ENCODE measurements around the gene HTR4.
"Not testable (repeated sequence)": the region's sequence is repeated elsewhere in the genome, so short reads cannot be mapped to it uniquely, and the experiment has no call there.

The HTR4 gene, protein sequence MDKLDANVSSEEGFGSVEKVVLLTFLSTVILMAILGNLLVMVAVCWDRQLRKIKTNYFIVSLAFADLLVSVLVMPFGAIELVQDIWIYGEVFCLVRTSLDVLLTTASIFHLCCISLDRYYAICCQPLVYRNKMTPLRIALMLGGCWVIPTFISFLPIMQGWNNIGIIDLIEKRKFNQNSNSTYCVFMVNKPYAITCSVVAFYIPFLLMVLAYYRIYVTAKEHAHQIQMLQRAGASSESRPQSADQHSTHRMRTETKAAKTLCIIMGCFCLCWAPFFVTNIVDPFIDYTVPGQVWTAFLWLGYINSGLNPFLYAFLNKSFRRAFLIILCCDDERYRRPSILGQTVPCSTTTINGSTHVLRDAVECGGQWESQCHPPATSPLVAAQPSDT

DNA sequence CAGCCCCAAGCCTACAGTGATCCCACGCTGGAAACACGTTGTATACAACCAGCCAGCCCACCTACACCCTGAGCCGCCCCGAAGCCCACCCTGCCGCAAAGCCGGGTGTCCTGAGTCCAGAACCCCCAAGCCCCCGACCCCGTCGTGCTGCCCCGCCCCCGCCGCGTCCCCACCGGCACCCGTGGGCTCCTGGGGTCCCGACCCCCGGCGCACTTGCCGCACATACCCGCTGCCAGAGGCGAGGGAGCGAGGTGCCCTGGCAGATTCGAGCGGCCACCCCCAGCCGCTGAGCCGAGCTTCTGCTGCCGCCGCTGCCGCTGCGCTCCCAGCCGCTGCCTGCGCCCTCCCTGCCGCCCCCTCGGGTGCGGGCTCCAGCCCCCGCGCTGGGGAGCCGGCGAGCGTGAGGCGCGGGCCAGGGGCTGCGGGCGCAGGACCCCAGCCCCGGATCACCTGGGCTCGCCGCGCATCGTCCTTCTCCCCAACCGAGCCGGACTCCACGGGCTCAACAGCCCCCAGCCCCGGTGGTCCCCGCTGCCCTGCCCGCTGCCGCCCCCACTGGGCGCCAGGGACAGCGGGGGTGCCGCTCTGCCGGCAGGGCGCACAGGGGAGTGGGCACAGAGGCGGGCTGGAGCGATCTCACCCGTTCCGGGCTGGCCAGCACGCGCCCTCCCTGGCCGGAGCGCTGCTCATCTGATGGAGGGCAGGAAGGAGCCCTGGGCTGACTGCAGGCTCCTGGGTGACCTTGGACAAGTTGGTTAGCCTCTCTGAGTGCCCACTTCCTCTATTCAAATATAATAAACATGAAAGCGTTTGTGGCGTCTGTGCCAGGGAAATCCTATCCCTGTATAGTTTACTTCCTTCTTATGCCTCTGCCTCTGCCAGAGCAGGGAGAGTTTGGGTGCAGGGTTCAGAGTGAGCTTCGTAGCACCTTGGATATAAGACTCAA lies at the start of gene HTR4:
HTR4 (minus strand) TSS at position 692 of the 946 bp plus-strand sequence. CDS start 17,513 bp downstream, outside the sequence.
- peak; percentile 13 for DNase-seq

DNA sequence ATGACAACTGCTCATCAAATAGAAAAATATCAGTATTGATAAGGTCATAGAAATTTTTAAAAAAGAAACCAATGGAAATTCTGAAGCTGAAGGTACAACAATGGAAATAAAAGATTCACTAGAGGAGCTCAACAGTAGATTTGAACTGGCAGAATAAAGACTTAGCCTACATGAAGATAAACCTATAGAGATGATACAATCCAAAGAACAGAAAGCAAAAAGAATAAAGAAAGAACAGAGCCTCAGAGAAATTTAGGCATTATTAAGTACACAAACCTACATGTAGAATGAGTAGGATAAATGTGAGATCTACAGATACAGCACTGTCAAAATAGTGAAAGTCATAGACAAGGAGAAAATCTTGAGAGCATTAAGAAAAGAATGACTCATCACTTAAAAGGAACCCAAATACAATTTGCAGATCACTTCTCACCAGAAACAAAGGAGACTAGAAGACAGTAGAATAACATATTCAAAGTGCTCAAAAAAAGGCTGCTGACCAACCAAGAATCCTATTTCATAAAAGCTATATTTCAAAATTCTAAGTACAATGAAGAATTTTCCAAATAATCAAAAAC lies 47.8 kb upstream of the HTR4 start:
- no peak for DNase-seq

DNA sequence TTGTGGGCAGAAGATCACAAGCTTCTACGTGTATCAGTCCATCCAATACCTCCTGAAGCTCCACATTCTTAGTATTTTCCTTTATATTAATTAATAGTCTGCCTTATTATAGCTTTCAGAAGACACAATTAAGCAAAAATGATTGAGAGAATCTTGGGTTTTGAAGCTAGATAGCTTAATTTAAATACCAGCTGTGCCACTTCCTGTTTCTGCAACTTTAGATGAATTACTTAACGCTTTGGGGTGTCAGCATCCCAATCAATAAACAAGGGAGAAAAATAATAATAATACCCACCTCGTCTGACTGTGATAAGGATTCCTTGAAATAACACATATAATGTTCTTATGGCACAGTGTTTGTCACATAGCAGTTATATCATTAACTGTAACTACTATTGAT lies 44.7 kb upstream of the HTR4 start:
- DNase-seq, result no peak

DNA sequence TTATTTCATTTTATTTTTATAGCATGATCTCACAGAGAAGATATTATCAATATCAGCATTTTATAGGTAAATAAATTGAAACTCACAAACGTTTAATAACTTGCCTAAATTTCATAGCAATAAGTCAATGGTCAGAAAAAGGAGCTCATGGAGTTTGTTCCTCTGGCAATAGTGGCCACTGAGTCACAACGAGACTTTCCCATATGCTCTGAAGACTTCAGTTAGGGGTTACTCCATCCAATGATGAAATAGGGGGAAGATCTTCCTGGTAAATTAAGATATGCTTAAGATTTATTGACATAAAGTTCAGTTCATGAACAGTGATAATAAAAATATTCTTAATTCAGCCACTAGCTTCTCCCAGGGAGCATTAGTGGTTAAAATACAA lies 43.5 kb upstream of the HTR4 start:
- DNase-seq, result no peak

DNA sequence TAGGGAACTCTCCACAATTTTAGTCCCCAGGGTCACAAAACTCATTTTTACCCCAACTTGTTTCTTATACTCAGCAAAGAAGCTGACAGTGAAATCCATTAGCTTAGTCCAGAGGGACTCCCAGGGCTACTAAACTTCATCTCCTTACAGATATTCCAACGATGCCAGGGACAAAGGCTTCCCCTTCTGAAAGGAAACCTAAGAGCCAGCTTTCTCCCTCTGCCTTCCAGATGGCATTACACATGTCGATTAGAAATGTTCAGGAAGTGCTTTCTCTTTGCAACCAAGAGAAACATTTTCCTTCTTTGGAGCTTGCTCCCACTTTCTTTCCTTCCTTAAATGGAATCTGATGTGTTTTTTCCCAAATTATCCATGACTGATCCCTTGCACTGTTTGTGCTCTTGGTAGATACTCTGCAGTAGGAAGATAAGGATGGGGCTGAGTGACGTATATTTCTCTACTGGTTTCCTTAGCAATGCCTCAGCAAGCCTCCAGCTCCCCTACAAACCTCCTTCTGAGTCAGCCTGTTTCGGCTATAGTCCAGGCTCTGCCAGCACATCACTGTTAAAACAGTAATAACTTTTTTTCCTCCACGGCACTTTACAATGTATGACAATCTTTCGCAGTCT lies 43.0 kb upstream of the HTR4 start:
- DNase-seq, result no peak

DNA sequence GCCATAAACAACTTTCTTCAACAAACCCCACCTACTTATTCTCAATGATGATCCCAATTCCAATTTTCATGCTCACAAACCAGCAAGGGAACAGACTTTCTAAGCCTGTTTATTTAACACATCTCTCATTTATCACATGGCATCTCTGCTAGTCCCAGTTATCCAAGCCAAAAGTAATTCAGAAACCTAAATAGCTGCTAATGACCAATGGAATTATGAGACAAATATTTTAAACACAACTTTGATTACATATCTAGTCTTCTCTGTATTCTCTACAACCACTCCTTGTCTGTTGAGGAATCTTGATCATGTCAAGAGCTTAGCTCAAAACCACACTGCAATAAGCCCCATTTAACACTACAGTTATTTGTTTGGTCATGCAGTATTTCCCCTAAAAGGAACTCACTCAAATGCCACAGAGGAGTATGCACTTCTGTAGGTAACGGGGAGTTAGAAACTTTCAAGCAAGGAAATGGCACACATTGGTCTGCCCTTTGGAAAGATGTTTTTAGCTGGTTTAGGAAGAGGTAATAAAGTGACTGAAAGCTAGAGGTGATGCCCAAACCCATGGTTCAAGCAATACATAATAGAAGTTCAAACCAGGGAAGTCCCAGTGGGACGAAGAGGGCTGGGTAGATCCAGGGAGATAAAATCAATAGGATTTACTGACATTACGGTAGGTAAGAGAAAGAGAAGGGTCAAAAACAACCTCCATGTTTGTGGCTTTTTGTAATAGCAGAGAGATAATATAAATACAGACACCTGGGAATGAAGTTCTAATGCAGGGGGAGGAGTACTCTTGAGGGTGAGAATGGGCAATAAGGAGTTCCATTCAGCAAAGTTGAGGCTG lies 42.1 kb upstream of the HTR4 start:
- no peak for DNase-seq

DNA sequence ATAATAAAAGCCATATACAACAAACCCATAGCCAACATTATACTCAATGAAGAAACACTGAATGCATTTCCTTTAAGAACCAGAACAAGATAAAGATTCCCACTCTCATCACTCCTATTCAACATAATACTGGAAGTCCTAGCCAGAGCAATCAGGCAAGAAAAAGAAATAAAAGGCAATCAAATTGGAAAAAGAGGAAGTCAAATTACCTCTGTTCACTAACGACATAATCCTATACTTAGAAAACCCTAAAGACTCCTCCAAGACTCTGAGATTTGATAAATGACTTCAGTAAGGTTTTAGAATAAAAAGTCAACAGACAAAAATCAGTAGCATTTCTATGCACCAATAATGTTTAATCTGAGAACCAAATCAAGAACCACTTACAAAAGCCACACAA lies 36.6 kb upstream of the HTR4 start:
- DNase-seq, result no peak

DNA sequence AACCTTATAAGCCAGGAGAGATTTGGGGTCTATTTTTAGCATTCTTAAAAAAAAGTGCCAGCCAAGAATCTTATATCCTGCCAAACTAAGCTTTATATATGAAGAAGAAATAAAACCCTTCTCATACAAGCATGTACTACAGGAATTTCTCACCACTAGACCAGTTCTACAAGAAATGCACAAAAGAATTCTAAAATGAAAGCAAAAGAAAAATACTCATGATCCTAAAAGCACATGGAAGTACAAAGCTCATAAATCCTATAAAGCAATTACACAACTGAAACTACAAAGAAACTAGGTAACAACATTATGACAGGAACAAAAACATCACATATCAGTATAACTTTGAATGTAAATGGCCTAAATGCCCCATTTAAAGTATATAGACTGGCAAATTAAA lies 34.5 kb upstream of the HTR4 start:
- no peak for DNase-seq

DNA sequence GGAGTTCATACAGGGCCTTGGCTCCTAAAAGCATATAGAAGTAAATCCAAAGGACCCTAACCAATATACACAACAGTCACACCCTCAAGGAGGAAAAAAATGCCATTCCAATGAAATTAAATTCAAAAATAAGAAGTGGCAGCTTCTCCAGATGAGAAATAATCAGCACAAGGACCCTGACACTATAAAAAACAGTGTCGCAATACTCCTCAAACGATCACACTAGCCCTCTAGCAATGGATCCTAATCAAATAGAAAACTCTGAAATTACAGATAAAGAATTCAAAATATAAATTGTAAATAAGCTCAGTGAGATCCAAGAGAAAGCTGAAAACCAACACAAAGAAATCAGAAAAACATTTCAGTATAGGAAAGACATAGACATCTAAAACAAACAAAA lies 33.5 kb upstream of the HTR4 start:
- DNase-seq, result no peak

DNA sequence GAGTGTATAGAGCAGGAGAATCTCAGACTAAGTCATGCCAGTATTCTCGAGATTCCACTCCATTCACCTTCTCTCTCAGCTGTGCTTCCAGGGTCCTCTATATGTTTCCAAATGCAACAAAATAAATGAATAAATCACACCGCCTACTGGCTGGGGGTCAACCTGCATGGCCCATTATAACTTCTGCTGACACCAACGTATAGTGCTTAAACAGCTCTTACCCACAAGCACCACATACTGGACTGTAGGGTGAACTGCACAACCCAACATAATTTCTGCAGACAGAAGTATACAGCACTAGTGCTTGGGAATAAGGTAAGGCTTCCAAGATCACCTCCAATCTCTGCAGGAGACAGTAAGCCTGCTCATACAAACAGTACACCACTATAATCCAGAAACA lies 33.1 kb upstream of the HTR4 start:
- DNase-seq, result no peak

DNA sequence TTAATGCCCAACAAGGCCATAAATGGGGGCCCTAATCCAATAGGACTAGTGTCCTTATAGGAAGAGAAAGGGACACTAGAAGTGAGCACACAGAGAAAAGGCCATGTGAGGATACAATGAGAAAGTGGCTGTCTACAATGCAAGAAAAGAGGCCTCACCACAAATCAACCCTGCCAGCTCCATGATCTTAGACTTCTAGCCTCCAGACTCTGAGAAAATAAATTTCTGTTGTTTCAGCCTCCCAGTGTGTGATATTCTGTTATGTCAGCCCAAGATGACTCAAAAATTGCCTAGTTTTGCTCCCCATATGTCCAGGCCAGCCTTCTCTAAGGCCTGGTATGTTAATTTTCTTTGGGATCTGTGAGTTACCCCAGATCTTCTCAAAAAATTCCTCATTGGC lies 32.3 kb upstream of the HTR4 start:
- DNase-seq, result no peak

DNA sequence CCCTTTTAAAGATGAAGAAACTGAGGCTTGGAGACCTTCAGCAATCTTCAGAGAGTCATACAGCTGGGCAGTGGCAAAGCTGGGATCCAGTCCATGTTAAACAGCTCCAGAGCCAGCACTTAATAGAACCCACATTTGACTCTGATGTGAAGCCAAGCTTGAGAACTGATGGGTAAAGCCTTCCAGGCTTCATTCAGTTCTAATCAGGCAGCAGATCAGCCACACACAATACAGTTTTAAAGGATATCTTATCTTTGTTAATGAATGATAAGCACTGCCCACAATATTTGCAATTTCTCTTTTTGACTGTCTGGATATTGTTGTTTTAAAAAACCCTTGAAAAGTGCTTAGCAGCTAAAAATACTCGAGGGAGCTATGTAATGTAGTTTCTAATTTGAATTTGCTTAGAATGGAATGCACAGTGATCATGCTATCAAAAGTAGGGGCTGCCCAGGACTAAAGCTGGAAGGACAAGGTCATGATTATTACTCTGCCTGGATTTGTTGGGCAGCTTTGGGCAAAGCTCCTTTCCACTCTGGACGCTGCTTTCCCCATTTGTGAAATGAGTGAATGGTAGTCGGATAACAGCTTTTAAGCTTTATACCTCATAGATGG lies 31.3 kb upstream of the HTR4 start:
- DNase-seq, result no peak

DNA sequence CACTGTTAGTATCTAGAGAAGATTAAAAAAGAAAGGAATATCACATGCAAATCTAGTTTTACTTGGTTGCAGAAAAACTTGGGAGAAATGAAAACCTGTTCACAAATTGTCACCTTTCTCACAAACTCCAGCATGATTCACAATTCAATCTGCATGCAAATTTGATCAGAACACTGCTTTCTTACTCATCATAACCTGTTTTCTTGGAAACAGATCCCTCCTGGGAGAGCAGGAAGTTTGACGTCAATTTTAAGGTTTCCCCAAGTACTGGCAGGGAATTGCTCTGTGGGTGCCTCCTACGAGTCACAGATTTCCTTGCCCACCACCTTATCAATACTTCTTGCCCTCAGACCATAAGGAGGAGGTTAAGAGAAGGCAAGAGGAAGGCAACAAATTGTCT lies 30.2 kb upstream of the HTR4 start:
- DNase-seq, result no peak

DNA sequence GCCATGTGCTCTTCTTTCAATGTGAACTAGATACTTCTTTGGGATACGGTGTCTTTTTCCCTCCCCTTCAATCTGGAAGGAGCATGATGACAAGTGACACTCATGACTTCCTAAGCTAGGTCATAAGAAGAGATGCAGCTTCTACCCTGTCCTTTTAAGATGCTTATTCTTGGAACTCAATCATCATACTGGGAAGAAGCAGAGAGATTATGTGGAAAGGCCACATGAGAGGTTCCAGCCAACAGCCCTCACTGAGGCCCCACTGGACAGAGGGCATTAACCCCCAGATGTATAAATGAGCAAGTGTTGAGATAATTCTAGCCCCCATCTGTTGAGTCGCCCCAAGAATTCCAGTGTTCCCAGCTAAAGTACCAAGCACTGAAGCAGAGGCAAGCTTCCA lies 29.3 kb upstream of the HTR4 start:
- DNase-seq, result no peak

DNA sequence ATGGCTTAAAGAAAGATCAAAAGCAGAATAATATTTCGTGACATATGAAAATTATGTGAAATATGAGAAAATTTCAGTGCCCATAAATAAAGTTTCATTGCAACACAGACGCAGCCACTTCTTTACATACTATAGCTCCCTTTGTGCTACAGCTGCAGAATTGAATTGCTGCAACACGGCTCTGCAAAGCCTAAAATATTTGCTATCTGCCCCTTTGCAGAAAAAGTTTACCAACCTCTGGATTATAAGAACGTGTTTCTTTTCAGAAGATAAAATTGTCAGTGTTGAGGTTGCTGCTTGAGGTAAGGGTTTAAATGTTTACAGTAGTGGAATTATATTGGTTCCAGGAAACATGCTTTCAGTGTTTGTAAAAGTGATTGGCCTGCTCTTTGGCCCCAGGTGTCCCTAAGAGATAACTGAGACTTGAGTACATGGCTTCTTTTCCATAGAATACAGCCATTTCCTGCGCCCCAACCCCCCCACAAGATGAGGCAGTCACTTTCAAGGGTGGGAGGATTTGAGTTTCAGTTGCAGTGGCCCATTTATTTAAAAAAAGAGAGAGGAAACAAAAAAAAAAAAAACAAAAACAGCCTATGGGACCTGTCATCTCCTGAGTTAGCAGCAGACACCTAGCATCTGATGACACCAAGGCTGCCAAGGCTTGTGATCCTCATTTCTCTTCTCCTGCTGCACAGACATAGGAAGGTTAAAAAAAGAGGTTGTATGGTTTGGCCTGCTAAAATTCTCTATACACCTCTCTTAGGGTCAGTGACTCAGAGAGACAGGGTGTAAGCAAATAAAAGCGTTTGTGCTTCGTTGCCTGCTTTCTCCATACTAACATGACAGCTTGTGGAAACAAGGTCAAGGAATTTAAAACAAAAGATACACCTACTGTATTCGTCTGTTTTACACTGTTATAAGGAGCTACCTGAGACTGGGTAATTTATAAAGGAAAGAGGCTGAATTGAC lies 28.0 kb upstream of the HTR4 start:
- no peak for DNase-seq

DNA sequence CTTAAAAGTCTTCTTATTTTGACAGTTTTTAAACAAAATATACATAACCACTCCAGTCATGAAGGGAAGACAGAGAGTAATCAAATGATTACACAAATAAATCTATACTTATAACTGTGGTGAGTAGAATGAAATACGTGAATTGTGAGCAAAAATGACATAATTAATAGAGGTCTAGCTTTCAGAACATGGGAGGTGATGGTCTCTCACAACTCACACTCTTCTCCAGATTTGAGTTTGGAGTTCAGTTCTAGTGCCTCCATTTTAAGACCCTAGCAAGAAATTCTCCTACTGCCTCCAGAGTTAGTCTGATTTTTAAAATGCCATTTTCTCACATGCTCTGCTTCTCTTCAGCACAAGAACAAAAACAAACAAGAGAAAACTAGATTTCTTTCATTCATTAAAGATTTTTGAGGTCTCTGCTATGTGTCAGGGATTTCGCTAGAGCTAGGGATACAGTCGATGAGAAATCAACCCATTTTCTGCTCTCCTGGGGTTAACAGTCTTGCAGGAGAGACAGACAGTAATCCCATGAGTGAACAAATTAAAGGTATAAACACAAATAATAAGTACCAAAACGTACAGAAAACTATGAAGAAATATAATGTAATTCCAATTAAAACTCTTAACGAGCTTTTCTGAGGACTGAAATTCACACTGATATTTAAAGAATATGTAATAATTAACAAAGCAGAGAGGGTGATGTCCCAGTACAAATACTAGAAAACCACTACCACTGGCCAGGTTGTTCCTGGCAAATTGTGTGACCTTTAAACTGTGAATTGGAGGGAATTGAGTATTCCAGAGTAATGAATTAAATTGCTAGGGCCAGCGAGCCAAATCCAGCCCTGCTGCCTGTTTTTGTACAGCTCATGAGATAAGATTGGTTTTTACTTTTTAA lies 27.1 kb upstream of the HTR4 start:
- no peak for DNase-seq

DNA sequence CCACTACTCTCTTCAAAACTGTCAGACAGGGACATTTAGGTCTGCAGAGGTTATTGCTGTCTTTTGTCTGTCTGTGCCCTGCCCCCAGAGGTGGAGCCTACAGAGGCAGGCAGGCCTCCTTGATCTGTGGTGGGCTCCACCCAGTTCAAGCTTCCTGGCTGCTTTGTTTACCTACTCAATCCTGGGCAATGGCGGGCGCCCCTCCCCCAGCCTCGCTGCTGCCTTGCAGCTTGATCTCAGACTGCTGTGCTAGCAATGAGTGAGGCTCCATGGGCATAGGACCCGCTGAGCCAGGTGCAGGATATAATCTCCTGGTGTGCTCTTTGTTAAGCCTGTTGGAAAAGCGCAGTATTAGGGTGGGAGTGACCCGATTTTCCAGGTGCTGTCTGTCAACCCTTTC lies 19.4 kb upstream of the HTR4 start:
- not testable (repeated sequence) for DNase-seq

DNA sequence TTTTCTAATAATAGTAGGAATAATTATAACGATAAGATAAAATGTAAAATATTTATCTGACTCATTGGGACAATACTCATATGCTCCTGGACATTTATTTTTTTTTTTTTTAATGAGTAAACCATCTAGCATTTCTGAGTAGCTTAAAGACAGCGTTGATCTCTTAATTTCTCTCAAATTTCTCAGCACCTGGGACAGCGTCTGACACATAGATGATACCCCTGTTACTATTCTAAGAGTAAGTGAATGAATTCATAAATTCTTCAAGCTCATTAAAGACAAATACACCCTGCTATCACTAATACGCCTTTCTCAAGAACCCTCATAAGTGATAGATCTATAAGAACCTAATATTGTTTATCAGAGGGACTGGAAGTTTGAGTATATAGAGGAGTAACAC lies 12.0 kb upstream of the HTR4 start:
- DNase-seq, result no peak

DNA sequence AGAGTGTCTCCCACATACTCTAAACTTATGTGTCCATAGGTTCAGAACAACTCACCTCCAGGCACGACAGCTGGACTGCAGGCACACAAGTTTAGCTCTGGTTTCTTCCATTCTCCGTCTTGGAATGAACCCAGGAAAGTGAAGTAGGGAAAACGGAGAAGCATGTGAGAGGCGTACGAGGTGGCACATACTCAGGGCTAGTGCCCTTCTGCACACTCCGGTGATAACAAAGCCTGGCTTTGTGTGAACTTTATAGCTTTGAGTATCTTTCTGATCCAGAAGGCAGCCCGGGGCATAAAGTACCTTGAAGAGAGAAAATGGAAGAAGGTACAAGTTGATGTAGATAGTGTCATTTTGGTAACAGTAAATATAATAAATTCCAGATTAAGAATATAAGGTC lies 11.1 kb upstream of the HTR4 start:
- DNase-seq, result no peak

DNA sequence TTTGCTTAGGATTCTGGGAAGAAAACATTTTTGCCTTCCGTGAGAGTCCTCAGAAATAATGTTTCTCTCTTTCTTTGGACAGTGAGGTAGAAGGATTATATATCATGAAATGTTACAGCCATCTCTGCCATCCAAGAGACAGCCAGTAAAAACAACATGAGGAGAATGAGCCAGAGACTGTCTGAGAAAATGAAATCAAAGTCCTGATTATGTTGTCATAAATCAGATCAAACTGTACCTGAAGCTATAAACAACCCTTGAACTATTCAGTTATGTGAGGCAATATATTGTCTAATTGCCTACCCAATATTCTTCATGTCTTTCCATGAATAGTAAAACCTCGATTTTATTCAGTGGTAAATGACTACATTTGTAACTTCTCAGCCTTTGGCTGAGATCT lies 9.2 kb upstream of the HTR4 start:
- no peak for DNase-seq
